Astrocyte of the cerebellum (primary cell): ENCODE measurements around the gene PARL.

Experiments used
- DNase-seq: peaks from one replicate; pipeline ENCODE4 v3.0.0-alpha.2; 2011; ENCODE audit warnings: low read depth
- H3K4me3 ChIP-seq: 2 replicates; pipeline ENCODE4 v1.5.1; 2011; ENCODE audit warnings: mild to moderate bottlenecking, low read depth, low read length, moderate library complexity
- CTCF ChIP-seq: IDR thresholded peaks from 2 replicates; pipeline ENCODE4 v1.5.1; 2012; ENCODE audit warnings: low read length, low read depth, moderate library complexity, mild to moderate bottlenecking; ENCODE audit errors: missing control alignments
- in situ Hi-C: cut with HindIII; loops from 2 replicates; pipeline ENCODE4 v1.10.0; 2017; ENCODE audit warnings: low sequenced_read_pairs

PARL gene

GRCh38 chr3:183833516-183833915, 51.2 kb downstream of the PARL start:
- TF ChIP-seq CTCF, result no peak
- DNase-seq, result no peak
- in situ Hi-C loops, result no loop called here
- H3K4me3 ChIP-seq, result no peak overlapping the region

- no peak for TF ChIP-seq CTCF
- no peak for DNase-seq
- no peak overlapping the region for H3K4me3 ChIP-seq
- in situ Hi-C loops, result no loop called here
Observed at GRCh38 chr3:183830187-183830586, 54.5 kb downstream of the PARL start.

- H3K4me3 ChIP-seq, result no peak overlapping the region
- DNase-seq, result no peak
- in situ Hi-C loops, result no loop called here
- no peak for TF ChIP-seq CTCF
Observed at GRCh38 chr3:183829466-183829865, 55.2 kb downstream of the PARL start.

- no peak for TF ChIP-seq CTCF
- in situ Hi-C loops, result no loop called here
- no peak for DNase-seq
- no peak overlapping the region for H3K4me3 ChIP-seq
Observed at GRCh38 chr3:183828538-183828870, 56.2 kb downstream of the PARL start.

- no peak overlapping the region for H3K4me3 ChIP-seq
- in situ Hi-C loops, result no loop called here
- no peak for DNase-seq
- TF ChIP-seq CTCF, result no peak
Observed at GRCh38 chr3:183827809-183828537, 56.7 kb downstream of the PARL start.

- in situ Hi-C loops, result no loop called here
Observed at GRCh38 chr3:183826448-183827250, 58.0 kb downstream of the PARL start.

More at GRCh38 chr3:183826448-183827250, 58.0 kb downstream of the PARL start:
- no peak for DNase-seq
- H3K4me3 ChIP-seq, result no peak overlapping the region
- TF ChIP-seq CTCF, result no peak
